AG04450 (cell line): ENCODE measurements around the gene MAP1LC3C. TPM values are rescaled to one million over a fixed set of nuclear protein-coding genes. Genes with fewer than 3 reads are reported as not detected.

Experiments
- CTCF ChIA-PET: fragments of 300-600, 350-600 bp; formaldehyde crosslinking; extraction: SDS; loops from one replicate; lab custom pipeline; 2022; ENCODE audit warnings: antibody characterized with exemption, inconsistent platforms; lab: Charles Lee
- POLR2A ChIA-PET: fragments of 350-600 bp; formaldehyde crosslinking; extraction: SDS; loops from one replicate; lab custom pipeline; 2021; ENCODE audit warnings: antibody characterized with exemption, inconsistent platforms; lab: Yijun Ruan, JAX
- DNase-seq: peaks from one replicate; pipeline ENCODE4 v3.0.0-alpha.2; 2011; ENCODE audit warnings: low read depth, low spot score
- H3K27ac ChIP-seq: one replicate; pipeline ENCODE4 v1.5.1; 2012; ENCODE audit warnings: low read depth, low read length, control low read depth
- H3K27me3 ChIP-seq: one replicate; pipeline ENCODE4 v1.6.0; 2012; ENCODE audit warnings: low read length; ENCODE audit not compliant: control insufficient read depth, insufficient read depth
- H3K4me3 ChIP-seq: 2 replicates; pipeline ENCODE4 v1.5.1; 2011; ENCODE audit warnings: mild to moderate bottlenecking, low read depth, low read length, control low read depth
- H3K9me3 ChIP-seq: 2 replicates; pipeline ENCODE4 v1.5.1; 2012; ENCODE audit warnings: low read length; ENCODE audit not compliant: control insufficient read depth, insufficient read depth
- CTCF ChIP-seq: IDR thresholded peaks from 2 replicates; pipeline ENCODE4 v1.5.1; 2011; ENCODE audit warnings: low read depth, low read length, control low read depth, inconsistent platforms
- polyA plus RNA-seq: library from polyadenylated mRNA; depleted of rRNA; stranded (reverse); fragments of >200 nt; gene quantifications from 2 replicates; pipeline ENCODE4 v1.2.3, GENCODE V29; 2011

Gene MAP1LC3C
- polyA plus RNA-seq, 1 experiment, result not detected

GRCh38 chr1:242025681-242026080 lies 26.8 kb upstream of the MAP1LC3C start:
- H3K27me3 ChIP-seq, result no peaks in the 10 kb centered on the region
- ChIA-PET CTCF (no interaction called here), POLR2A (no interaction called here)
- H3K4me3 ChIP-seq, result no peak overlapping the region
- TF ChIP-seq CTCF, result no peak
- peaks cover 2% of the 10 kb centered on the region for H3K9me3 ChIP-seq
- DNase-seq, result no peak
- H3K27ac ChIP-seq, result no peak overlapping the region

DNA sequence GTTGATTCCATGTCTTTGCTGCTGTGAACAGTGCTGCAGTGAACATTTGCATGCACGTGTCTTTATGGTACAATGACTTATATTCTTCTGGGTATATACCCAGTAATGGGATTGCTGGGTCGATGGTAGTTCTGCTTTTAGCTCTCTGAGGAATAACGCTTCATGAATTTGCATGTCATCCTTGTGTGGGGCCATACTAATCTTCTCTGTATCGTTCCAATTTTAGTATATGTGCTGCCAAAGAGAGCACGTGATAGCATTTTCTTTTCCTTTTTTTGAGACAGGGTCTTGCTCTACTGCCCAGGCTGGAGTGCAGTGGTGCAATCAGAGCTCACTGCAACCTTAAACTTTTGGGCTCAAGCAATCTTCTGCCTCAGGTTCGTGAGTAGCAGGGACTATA lies 24.9 kb upstream of the MAP1LC3C start:
- no peaks in the 10 kb centered on the region for H3K27me3 ChIP-seq
- CTCF ChIA-PET, result interaction anchor here (1.1 kb wide), 1 partner anchor 25 kb away, joined by 4 read pairs; the partner anchor contains the start of gene MAP1LC3C
- no peak for DNase-seq
- POLR2A ChIA-PET, result no interaction called here
- no peak for TF ChIP-seq CTCF
- H3K27ac ChIP-seq, result no peak overlapping the region
- no peaks in the 10 kb centered on the region; the same call in 1 of the 2 replicates for H3K9me3 ChIP-seq
- H3K4me3 ChIP-seq, result no peak overlapping the region

- Histone ChIP-seq H3K4me3 (no peak overlapping the region), H3K9me3 (no peaks in the 10 kb centered on the region), H3K27me3 (no peaks in the 10 kb centered on the region), H3K27ac (no peak overlapping the region)
- ChIA-PET CTCF (interaction anchor here (1.0 kb wide), 1 partner anchor 488 kb away, joined by 3 read pairs; no protein-coding TSS in a partner anchor), POLR2A (no interaction called here)
- TF ChIP-seq CTCF, result no peak
- no peak for DNase-seq
Measured at GRCh38 chr1:242019018-242019417, 20.1 kb upstream of the MAP1LC3C start.

- Histone ChIP-seq H3K27me3 (no peaks in the 10 kb centered on the region), H3K4me3 (no peak overlapping the region), H3K9me3 (no peaks in the 10 kb centered on the region), H3K27ac (no peak overlapping the region)
- ChIA-PET CTCF (interaction anchor here (1.0 kb wide), 1 partner anchor 487 kb away, joined by 3 read pairs; no protein-coding TSS in a partner anchor), POLR2A (no interaction called here)
- DNase-seq, result no peak
- peak; percentile 66 for TF ChIP-seq CTCF
Measured at GRCh38 chr1:242017580-242018233, 18.8 kb upstream of the MAP1LC3C start.

DNA sequence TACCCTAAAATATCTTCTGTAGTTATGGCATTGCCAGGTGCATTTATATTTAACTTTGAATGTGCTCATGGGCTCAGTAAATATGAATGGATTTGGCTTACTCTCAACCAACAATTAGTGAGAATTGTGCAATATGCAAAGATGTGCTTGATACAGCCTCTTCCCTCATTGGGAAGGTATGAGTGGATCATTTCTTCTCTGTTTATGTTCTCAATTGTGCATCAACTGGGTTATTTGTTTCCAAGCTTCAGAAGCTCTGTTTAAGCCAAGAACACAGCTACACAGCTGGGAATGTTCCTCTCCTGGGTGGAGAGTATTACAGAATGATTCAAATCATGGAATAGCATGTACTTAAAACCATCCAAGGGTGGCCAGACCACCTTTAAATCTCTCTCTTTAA lies 17.6 kb upstream of the MAP1LC3C start:
- no peak for DNase-seq
- ChIA-PET CTCF (interaction anchor here (0.7 kb wide), 1 partner anchor 531 kb away, joined by 3 read pairs; no protein-coding TSS in a partner anchor), POLR2A (no interaction called here)
- Histone ChIP-seq H3K27ac (no peak overlapping the region), H3K9me3 (no peaks in the 10 kb centered on the region), H3K4me3 (no peak overlapping the region), H3K27me3 (no peaks in the 10 kb centered on the region)
- no peak for TF ChIP-seq CTCF
